Keratinocyte (primary cell): ENCODE results near the gene SMARCD1. TPM values are rescaled to one million over a fixed set of nuclear protein-coding genes. Genes with fewer than 3 reads are reported as not detected.
A peak's percentile ranks its signal among the peaks of the same experiment; 100 is the strongest.

Experiments used
- DNase-seq: peaks from one replicate; pipeline ENCODE4 v3.0.0-alpha.2; 2011; ENCODE audit warnings: low read depth, missing footprints, low spot score
- FAIRE-seq: peaks from 2 replicates; lab custom pipeline; 2011; peaks lifted over from hg19 to GRCh38; lab: Jason Lieb, UNC
- H2AFZ ChIP-seq: 2 replicates; pipeline ENCODE4 v1.6.0; 2012; ENCODE audit warnings: low read length, control low read depth, inconsistent platforms; ENCODE audit not compliant: control insufficient read depth
- H3K27ac ChIP-seq: 2 replicates; pipeline ENCODE4 v1.5.1; 2011; ENCODE audit warnings: low read length; ENCODE audit not compliant: control insufficient read depth, insufficient read depth
- H3K27me3 ChIP-seq: 3 replicates; pipeline ENCODE4 v1.6.0; 2011; ENCODE audit warnings: low read length; ENCODE audit not compliant: control insufficient read depth, insufficient read depth; ENCODE audit errors: extremely low read depth
- H3K36me3 ChIP-seq, 2 experiments: 2 replicates in 1 of 2; 3 replicates in 1 of 2; pipeline ENCODE4 v1.5.1; 2011; ENCODE audit warnings: low read length in 2 of 2, mild to moderate bottlenecking in 1 of 2; ENCODE audit not compliant: control insufficient read depth in 2 of 2, insufficient read depth in 2 of 2; ENCODE audit errors: extremely low read depth in 1 of 2
- H3K4me1 ChIP-seq: 3 replicates; pipeline ENCODE4 v1.5.1; 2011; ENCODE audit warnings: low read length; ENCODE audit not compliant: control insufficient read depth, insufficient read depth; ENCODE audit errors: extremely low read depth
- H3K4me2 ChIP-seq: 3 replicates; pipeline ENCODE4 v1.6.0; 2011; ENCODE audit warnings: low read depth, low read length; ENCODE audit not compliant: control insufficient read depth, insufficient read depth; ENCODE audit errors: extremely low read depth
- H3K4me3 ChIP-seq, 3 experiments: fragments of 200-600 bp in 1 of 3; sonication (generic) in 1 of 3; 2 replicates in 2 of 3; 3 replicates in 1 of 3; pipeline ENCODE4 v1.5.1; 2011 to 2016; ENCODE audit warnings: low read length in 3 of 3, mild to moderate bottlenecking in 3 of 3, control low read depth in 2 of 3, inconsistent platforms in 1 of 3, low read depth in 1 of 3, mixed read lengths in 1 of 3, mixed run types in 1 of 3, moderate library complexity in 1 of 3; ENCODE audit not compliant: control insufficient read depth in 2 of 3, insufficient read depth in 2 of 3; ENCODE audit errors: extremely low read depth in 1 of 3
- H3K79me2 ChIP-seq: 2 replicates; pipeline ENCODE4 v1.6.0; 2012; ENCODE audit warnings: low read length; ENCODE audit not compliant: control insufficient read depth, insufficient read depth
- H3K9ac ChIP-seq: 3 replicates; pipeline ENCODE4 v1.6.0; 2011; ENCODE audit warnings: low read length; ENCODE audit not compliant: control insufficient read depth, insufficient read depth; ENCODE audit errors: extremely low read depth
- H3K9me1 ChIP-seq: 3 replicates; pipeline ENCODE4 v1.6.0; 2011; ENCODE audit warnings: low read length; ENCODE audit not compliant: control insufficient read depth, insufficient read depth; ENCODE audit errors: extremely low read depth
- H3K9me3 ChIP-seq: 2 replicates; pipeline ENCODE4 v1.5.1; 2012; ENCODE audit warnings: low read depth, low read length; ENCODE audit not compliant: control insufficient read depth
- H4K20me1 ChIP-seq: 3 replicates; pipeline ENCODE4 v1.6.0; 2011; ENCODE audit warnings: low read length; ENCODE audit not compliant: control insufficient read depth, insufficient read depth; ENCODE audit errors: extremely low read depth
- CTCF ChIP-seq, 3 experiments: IDR thresholded peaks in 1 of 3; conservative IDR thresholded peaks in 1 of 3; optimal IDR thresholded peaks in 1 of 3; 2 replicates in 2 of 3; 3 replicates in 1 of 3; pipeline versions ENCODE3 to v1.5.1; 2011; ENCODE audit warnings: low read length in 3 of 3, mild to moderate bottlenecking in 3 of 3, moderate library complexity in 2 of 3, control low read depth in 1 of 3, inconsistent platforms in 1 of 3; ENCODE audit not compliant: insufficient read depth in 2 of 3; ENCODE audit errors: extremely low read depth in 1 of 3
- EZH2 ChIP-seq: IDR thresholded peaks from one replicate; pipeline ENCODE4 v1.6.1; 2012; ENCODE audit warnings: inconsistent platforms, mild to moderate bottlenecking, low read length, moderate library complexity
- dilution Hi-C: fragments of 300-500 bp; cut with MboI; formaldehyde crosslinking; loops from one replicate; pipeline ENCODE4 v1.7.0; 2020; ENCODE audit warnings: low sequenced_read_pairs; ENCODE audit not compliant: extremely low pct_ligation_motif_present
- polyA plus RNA-seq, 5 experiments: library from polyadenylated mRNA; depleted of rRNA in 3 of 5; stranded (reverse) in 3 of 5; stranded (forward) in 1 of 5; unstranded in 1 of 5; fragments of >200 nt; gene quantifications; 1 replicate in 1 of 5; 2 replicates in 3 of 5; 3 replicates in 1 of 5; pipeline versions ENCODE4 v1.2.1 to v1.2.3, GENCODE V29; 2011 to 2012; ENCODE audit warnings: missing spikeins in 2 of 5, low read depth in 1 of 5, low replicate concordance in 1 of 5

The SMARCD1 gene
- polyA plus RNA-seq, 1 donor (not counting 4 experiments of a cell fraction or from before 2014, with no cell fraction given) = 56.6 TPM

GRCh38 chr12:50111395-50111692 is 26.2 kb downstream of the SMARCD1 start:
- no peaks in the 10 kb centered on the region for H3K9me3 ChIP-seq
- no peak for FAIRE-seq
- H3K4me2 ChIP-seq = peak overlapping the region; percentile 58
- peaks cover 0 to under 1% of the 10 kb centered on the region in 2 experiments for H3K36me3 ChIP-seq
- DNase-seq = no peak
- peaks cover 32% of the 10 kb centered on the region for H3K79me2 ChIP-seq
- H3K27ac ChIP-seq = peak overlapping the region; percentile 26
- TF ChIP-seq CTCF (optimal IDR thresholded peaks at IDR 0.05 in 1 of 3, IDR thresholded peaks at IDR 0.05 in 1 of 3, conservative IDR thresholded peaks at IDR 0.05 in 1 of 3; ENCODE audit: extremely low read depth in 1 of 3, insufficient read depth in 2 of 3, low read length in 3 of 3) = no peak
- no peak for TF ChIP-seq EZH2
- peaks cover 20% of the 10 kb centered on the region for H3K4me1 ChIP-seq
- no peaks in the 10 kb centered on the region for H4K20me1 ChIP-seq
- dilution Hi-C loops = no loop called here
- H2AFZ ChIP-seq = peak overlapping the region; percentile 86
- peak overlapping the region in 2 of 3 experiments; percentile 40 to 51 for H3K4me3 ChIP-seq
- no peaks in the 10 kb centered on the region for H3K9me1 ChIP-seq
- H3K9ac ChIP-seq = peak overlapping the region; percentile 9
- H3K27me3 ChIP-seq = no peaks in the 10 kb centered on the region

DNA sequence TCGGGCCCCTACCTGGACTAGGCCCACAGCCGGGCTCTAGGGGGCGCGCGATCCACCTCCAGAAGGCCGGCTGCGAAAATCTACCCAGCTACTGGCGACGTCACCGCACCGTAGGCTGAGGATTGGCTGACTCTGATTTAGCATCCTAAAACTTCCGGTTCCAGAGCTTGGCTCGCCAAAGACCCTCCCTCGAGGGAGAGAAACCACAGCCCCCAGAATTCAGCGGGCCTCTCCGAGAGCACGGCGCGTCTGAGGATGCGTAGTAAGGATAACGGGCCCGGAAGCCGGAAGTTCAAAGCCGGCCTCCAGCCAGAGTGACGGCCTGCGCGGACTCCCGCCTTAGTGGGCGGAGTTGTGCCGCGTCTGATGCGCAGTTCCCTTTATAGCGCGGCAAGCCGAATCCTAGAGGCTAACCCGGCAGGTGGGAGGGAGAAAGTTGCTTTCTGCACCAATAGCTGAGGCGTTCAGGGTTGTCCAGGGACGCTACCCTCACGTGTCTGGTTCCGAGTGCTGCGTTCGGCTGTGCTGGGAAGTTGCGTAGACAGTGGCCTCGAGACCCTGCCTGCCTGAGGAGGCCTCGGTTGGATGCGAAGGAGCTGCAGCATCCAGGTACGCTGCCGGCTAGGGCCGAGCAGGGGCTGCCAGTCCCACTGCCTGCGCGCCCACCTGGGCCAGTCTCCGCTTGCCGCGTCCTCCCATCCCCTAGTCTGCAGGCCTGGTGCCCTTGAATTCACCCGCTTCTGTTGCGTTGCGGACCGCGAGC is 26.7 kb downstream of the SMARCD1 start, which contains the start of gene COX14:
COX14 (plus strand) TSS at position 544 of the 763 bp plus-strand sequence. CDS start 7,808 bp downstream, outside the sequence.
- Histone ChIP-seq H3K9me3 (no peaks in the 10 kb centered on the region), H3K9ac (peak within 1 kb of the TSS; percentile 92), H4K20me1 (no peaks in the 10 kb centered on the region), H3K9me1 (no peaks in the 10 kb centered on the region), H3K27ac (peak within 1 kb of the TSS; percentile 82), H3K79me2 (peaks cover 37% of the 10 kb centered on the region), H3K4me1 (peaks cover 20% of the 10 kb centered on the region), H3K27me3 (no peaks in the 10 kb centered on the region), H3K4me3 (peak within 1 kb of the TSS; percentile 83 to 99 (median 98)), H3K36me3 (peaks cover 0 to 2% of the 10 kb centered on the region in 2 experiments), H2AFZ (peak within 1 kb of the TSS; percentile 97), H3K4me2 (peak within 1 kb of the TSS; percentile 84)
- peak; percentile 93 for DNase-seq
- TF ChIP-seq EZH2 (no peak), CTCF (optimal IDR thresholded peaks at IDR 0.05 in 1 of 3, IDR thresholded peaks at IDR 0.05 in 1 of 3, conservative IDR thresholded peaks at IDR 0.05 in 1 of 3; ENCODE audit: extremely low read depth in 1 of 3, insufficient read depth in 2 of 3, low read length in 3 of 3) (peak in 2 of 3 experiments; percentile 90 to 97)
- dilution Hi-C loops = no loop called here
- peak; percentile 79 for FAIRE-seq
